GM23338 (cell line): Measurements from ENCODE around the gene ITPR3. TPM values are rescaled to one million over a fixed set of nuclear protein-coding genes. Genes with fewer than 3 reads are reported as not detected.

Experiments used
- ATAC-seq: fragments of 200-7000 bp; cut with Tn5 transposase; 3 replicates; pipeline ENCODE4 v1.9.1; 2020
- DNase-seq: peaks from one replicate; pipeline ENCODE4 v3.0.0-alpha.2; 2015; ENCODE audit warnings: low spot score
- H2AFZ ChIP-seq: fragments of 200-600 bp; sonication (generic); 2 replicates; pipeline ENCODE4 v1.8.0; 2016; ENCODE audit warnings: antibody characterized with exemption, mild to moderate bottlenecking, moderate library complexity
- H3F3A ChIP-seq: fragments of 200-600 bp; sonication (generic); replicated peaks from 2 replicates; pipeline ENCODE4 v1.8.0; 2017; ENCODE audit warnings: antibody characterized with exemption, mixed run types, low read depth
- H3K27ac ChIP-seq: fragments of 200-600 bp; sonication (generic); 2 replicates; pipeline ENCODE4 v1.6.1; 2016; ENCODE audit warnings: low read depth
- H3K27me3 ChIP-seq: fragments of 200-600 bp; sonication (generic); 2 replicates; pipeline ENCODE4 v1.8.0; 2016; ENCODE audit warnings: mild to moderate bottlenecking, mixed run types, moderate library complexity; ENCODE audit not compliant: insufficient read depth
- H3K36me3 ChIP-seq: fragments of 200-600 bp; sonication (generic); 2 replicates; pipeline ENCODE4 v1.8.0; 2016; ENCODE audit warnings: mild to moderate bottlenecking; ENCODE audit not compliant: insufficient read depth
- H3K4me1 ChIP-seq: fragments of 200-600 bp; sonication (generic); 2 replicates; pipeline ENCODE4 v1.8.0; 2016; ENCODE audit warnings: mild to moderate bottlenecking, moderate library complexity; ENCODE audit not compliant: insufficient read depth
- H3K4me2 ChIP-seq: fragments of 200-600 bp; sonication (generic); 2 replicates; pipeline ENCODE4 v1.7.1; 2017; ENCODE audit warnings: mixed run types
- H3K4me3 ChIP-seq: fragments of 200-600 bp; sonication (generic); 2 replicates; pipeline ENCODE4 v1.6.1; 2016; ENCODE audit warnings: mixed run types
- H3K79me2 ChIP-seq: fragments of 200-600 bp; sonication (generic); replicated peaks from 2 replicates; pipeline ENCODE4 v1.8.0; 2017; ENCODE audit warnings: mild to moderate bottlenecking; ENCODE audit not compliant: insufficient read depth
- H3K9me2 ChIP-seq: fragments of 200-600 bp; sonication (generic); 2 replicates; pipeline ENCODE4 v1.8.0; 2017; ENCODE audit not compliant: insufficient read depth
- H4K20me1 ChIP-seq: fragments of 200-600 bp; sonication (generic); replicated peaks from 2 replicates; pipeline ENCODE4 v1.8.0; 2017; ENCODE audit warnings: mild to moderate bottlenecking; ENCODE audit not compliant: insufficient read depth
- H3K27ac Mint-ChIP-seq: 2 replicates; pipeline ENCODE4 v1.8.0; 2020; ENCODE audit warnings: inconsistent platforms, mild to moderate bottlenecking, moderate library complexity, mixed read lengths
- H3K27me3 Mint-ChIP-seq: 3 replicates; pipeline ENCODE4 v1.8.0; 2022; ENCODE audit warnings: low read depth, mild to moderate bottlenecking, moderate library complexity, mixed read lengths, inconsistent platforms; ENCODE audit not compliant: insufficient read depth, poor library complexity
- H3K36me3 Mint-ChIP-seq: 3 replicates; pipeline ENCODE4 v1.8.0; 2021; ENCODE audit warnings: low read depth, mild to moderate bottlenecking, inconsistent platforms, moderate library complexity, mixed read lengths
- H3K4me1 Mint-ChIP-seq: 3 replicates; pipeline ENCODE4 v1.8.0; 2020; ENCODE audit warnings: mild to moderate bottlenecking, inconsistent platforms, mixed read lengths
- H3K4me3 Mint-ChIP-seq: 3 replicates; pipeline ENCODE4 v1.8.0; 2021; ENCODE audit warnings: moderate library complexity, mild to moderate bottlenecking, inconsistent platforms, mixed read lengths
- H3K9me3 Mint-ChIP-seq: 3 replicates; pipeline ENCODE4 v1.8.0; 2020; ENCODE audit warnings: moderate library complexity, mild to moderate bottlenecking, inconsistent platforms, mixed read lengths
- CTCF ChIP-seq, 2 experiments: fragments of 200-600 bp in 1 of 2; sonication (generic) in 1 of 2; conservative IDR thresholded peaks; 2 replicates each; pipeline versions ENCODE4 v1.5.1 to v1.6.1; 2016 to 2017; ENCODE audit warnings: antibody characterized with exemption in 2 of 2, low read depth in 2 of 2, mild to moderate bottlenecking in 2 of 2, moderate library complexity in 1 of 2
- EZH2 ChIP-seq: fragments of 200-600 bp; sonication (generic); IDR thresholded peaks from one replicate; pipeline ENCODE4 v1.8.0; 2017; ENCODE audit warnings: antibody characterized with exemption, mild to moderate bottlenecking, low read depth; ENCODE audit not compliant: unreplicated experiment
- NANOG ChIP-seq: IDR thresholded peaks from 2 replicates; pipeline ENCODE4 v1.6.1; 2016; ENCODE audit warnings: antibody characterized with exemption, borderline replicate concordance
- REST ChIP-seq: IDR thresholded peaks from one replicate; pipeline ENCODE4 v1.6.1; 2018; ENCODE audit warnings: antibody characterized with exemption; ENCODE audit not compliant: unreplicated experiment
- ZNF114 ChIP-seq: fragments of 250-450 bp; sonication (Bioruptor Pico); IDR thresholded peaks from 2 replicates; pipeline ENCODE4 v1.5.0; 2020; ENCODE audit warnings: mild to moderate bottlenecking, moderate library complexity
- ZNF331 ChIP-seq: fragments of 250-450 bp; sonication (Bioruptor Pico); IDR thresholded peaks from 2 replicates; pipeline ENCODE4 v1.5.0; 2020; ENCODE audit warnings: low read depth, mild to moderate bottlenecking, moderate library complexity
- ZNF462 ChIP-seq: fragments of 250-450 bp; sonication (Bioruptor Pico); IDR thresholded peaks from 2 replicates; pipeline ENCODE4 v1.5.0; 2020; ENCODE audit warnings: mild to moderate bottlenecking, moderate library complexity
- polyA plus RNA-seq: library from polyadenylated mRNA; unstranded; fragments of >200 nt; fragmentation: Nextera tagmentation; extraction: Ambion mirVana; gene quantifications from 2 replicates; pipeline ENCODE4 v1.2.1, GENCODE V29; 2016
- total RNA-seq: library from RNA; depleted of rRNA; stranded (reverse); fragments of >200 nt; shearing (Covaris generic); gene quantifications from 2 replicates; pipeline ENCODE4 v1.2.3, GENCODE V29; 2014
- TF ChIP-seq, protein P1 (sequence below): IDR thresholded peaks from 2 replicates; pipeline ENCODE4 v1.6.1; 2016; ENCODE audit warnings: antibody characterized with exemption

ITPR3 gene
- total and polyA plus RNA-seq, 2 experiments from 2014 or later = 7.3 to 31.9 TPM

- TF ChIP-seq REST = no peak
- TF ChIP-seq ZNF331 (CRISPR knock-in tag) = no peak
- TF ChIP-seq CTCF (conservative IDR thresholded peaks at IDR 0.05; ENCODE audit: low read depth in 2 of 2) = no peak
These were observed 98.3 kb downstream of the ITPR3 start (continued) for GRCh38 chr6:33719326-33719987.

DNA sequence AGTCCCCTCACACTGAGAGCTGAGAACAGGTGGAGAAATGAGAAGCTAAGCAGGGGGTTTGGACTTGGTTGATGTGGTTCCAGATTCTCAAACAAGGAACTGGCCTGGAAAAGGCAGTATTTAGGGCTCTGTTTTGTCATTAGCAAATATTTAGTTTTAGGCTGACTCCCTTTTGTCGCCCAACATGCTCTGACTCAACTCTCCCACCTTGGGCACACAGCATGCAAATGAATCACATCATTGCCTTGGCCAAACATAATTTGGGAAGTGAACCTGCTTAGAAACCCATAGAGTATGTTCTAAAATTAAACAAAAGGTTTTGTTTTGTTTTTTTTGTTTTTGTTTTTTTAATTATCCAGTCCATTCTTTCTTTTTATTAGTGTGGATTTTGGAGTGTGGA lies 99.9 kb downstream of the ITPR3 start:
- H3K27ac ChIP-seq = no peak overlapping the region
- H3K9me2 ChIP-seq = no peaks in the 10 kb centered on the region
- no peak overlapping the region for H3K4me2 ChIP-seq
- no peak for ATAC-seq
- no peaks in the 10 kb centered on the region for H3K79me2 ChIP-seq
- no peaks in the 10 kb centered on the region for H3K4me1 ChIP-seq
- Mint-ChIP-seq H3K36me3 (no peaks in the 10 kb centered on the region), H3K4me3 (no peak overlapping the region), H3K4me1 (peaks cover 27% of the 10 kb centered on the region), H3K27me3 (peaks cover 4% of the 10 kb centered on the region), H3K27ac (no peak overlapping the region), H3K9me3 (no peaks in the 10 kb centered on the region)
- H3K36me3 ChIP-seq = no peaks in the 10 kb centered on the region
- H3F3A ChIP-seq = no peaks in the 10 kb centered on the region
- DNase-seq = no peak
- H3K27me3 ChIP-seq = no peaks in the 10 kb centered on the region
- H2AFZ ChIP-seq = no peak overlapping the region
- no peak overlapping the region for H3K4me3 ChIP-seq
- no peaks in the 10 kb centered on the region for H4K20me1 ChIP-seq
- TF ChIP-seq EZH2 (no peak), ZNF114 (no peak), ZNF462 (no peak), NANOG (no peak), ZNF331 (CRISPR knock-in tag) (no peak)
- TF ChIP-seq, protein P1, sequence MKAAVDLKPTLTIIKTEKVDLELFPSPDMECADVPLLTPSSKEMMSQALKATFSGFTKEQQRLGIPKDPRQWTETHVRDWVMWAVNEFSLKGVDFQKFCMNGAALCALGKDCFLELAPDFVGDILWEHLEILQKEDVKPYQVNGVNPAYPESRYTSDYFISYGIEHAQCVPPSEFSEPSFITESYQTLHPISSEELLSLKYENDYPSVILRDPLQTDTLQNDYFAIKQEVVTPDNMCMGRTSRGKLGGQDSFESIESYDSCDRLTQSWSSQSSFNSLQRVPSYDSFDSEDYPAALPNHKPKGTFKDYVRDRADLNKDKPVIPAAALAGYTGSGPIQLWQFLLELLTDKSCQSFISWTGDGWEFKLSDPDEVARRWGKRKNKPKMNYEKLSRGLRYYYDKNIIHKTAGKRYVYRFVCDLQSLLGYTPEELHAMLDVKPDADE = no peak
